Measurements from ENCODE around the gene PDIK1L. TPM values are rescaled to one million over a fixed set of nuclear protein-coding genes. Genes with fewer than 3 reads are reported as not detected.

Gene PDIK1L
- total RNA-seq, 1 donor = 6.5 TPM

GRCh38 chr1:26067432-26067911, 44.2 kb upstream of the PDIK1L start, which contains the start of gene TRIM63:
Gene TRIM63 (minus strand): TSS chr1:26067630. CDS start chr1:26067494, 136 bp downstream.
- Histone ChIP-seq H2AFZ (ENCODE audit: low read length) (no peak within 1 kb of the TSS), H3K4me2 (ENCODE audit: insufficient read depth, low read length) (no peak within 1 kb of the TSS), H4K20me1 (ENCODE audit: insufficient read depth, low read length) (no peaks in the 10 kb centered on the region), H3K4me1 (ENCODE audit: insufficient read depth, low read length) (no peaks in the 10 kb centered on the region), H3K27me3 (ENCODE audit: insufficient read depth, low read length) (peaks cover 41% of the 10 kb centered on the region), H3K79me2 (ENCODE audit: insufficient read depth, low read length) (no peaks in the 10 kb centered on the region), H3K4me3 (ENCODE audit: insufficient read depth, low read length) (no peak within 1 kb of the TSS), H3K27ac (ENCODE audit: low read depth, low read length) (no peak within 1 kb of the TSS), H3K36me3 (ENCODE audit: insufficient read depth, low read length) (no peaks in the 10 kb centered on the region), H3K9me3 (ENCODE audit: low read depth, low read length) (no peaks in the 10 kb centered on the region)
- DNase-seq (ENCODE audit: insufficient read length, low spot score, missing footprints) = peak; percentile 75
- no peak for TF ChIP-seq CTCF (IDR thresholded peaks at IDR 0.05; ENCODE audit: extremely low read depth, low read depth, low read length)

DNA sequence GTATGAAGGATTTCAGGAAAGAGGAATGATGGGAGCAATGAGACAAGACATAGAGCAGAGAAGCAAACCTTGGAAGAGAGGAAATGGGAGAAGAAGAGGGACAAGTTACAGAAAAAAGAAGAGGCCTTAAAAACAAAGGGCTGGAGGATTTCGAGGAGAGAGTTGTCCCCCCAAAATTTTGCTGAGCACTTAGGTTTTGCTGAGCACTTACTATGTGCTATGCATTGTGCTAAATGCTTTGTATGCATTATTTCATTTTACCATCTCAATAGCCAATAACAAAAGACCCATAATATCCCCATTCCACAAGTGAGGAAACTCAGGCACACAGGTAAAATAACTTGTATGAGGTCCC, 41.7 kb upstream of the PDIK1L start:
- no peaks in the 10 kb centered on the region for H3K4me1 ChIP-seq (ENCODE audit: insufficient read depth, low read length)
- TF ChIP-seq CTCF (IDR thresholded peaks at IDR 0.05; ENCODE audit: extremely low read depth, low read depth, low read length) = no peak
- no peaks in the 10 kb centered on the region for H3K36me3 ChIP-seq (ENCODE audit: insufficient read depth, low read length)
- no peak overlapping the region for H2AFZ ChIP-seq (ENCODE audit: low read length)
- H3K4me3 ChIP-seq (ENCODE audit: insufficient read depth, low read length) = no peak overlapping the region
- no peaks in the 10 kb centered on the region for H3K79me2 ChIP-seq (ENCODE audit: insufficient read depth, low read length)
- H3K27me3 ChIP-seq (ENCODE audit: insufficient read depth, low read length) = peaks cover 57% of the 10 kb centered on the region
- H3K27ac ChIP-seq (ENCODE audit: low read depth, low read length) = no peak overlapping the region
- H3K4me2 ChIP-seq (ENCODE audit: insufficient read depth, low read length) = no peak overlapping the region
- no peaks in the 10 kb centered on the region for H3K9me3 ChIP-seq (ENCODE audit: low read depth, low read length)
- H4K20me1 ChIP-seq (ENCODE audit: insufficient read depth, low read length) = no peaks in the 10 kb centered on the region
- no peak for DNase-seq (ENCODE audit: insufficient read length, low spot score, missing footprints)

- no peak for DNase-seq (ENCODE audit: insufficient read length, low spot score, missing footprints)
- Histone ChIP-seq H3K27ac (ENCODE audit: low read depth, low read length) (no peak overlapping the region), H4K20me1 (ENCODE audit: insufficient read depth, low read length) (no peaks in the 10 kb centered on the region), H3K9me3 (ENCODE audit: low read depth, low read length) (no peaks in the 10 kb centered on the region), H3K4me2 (ENCODE audit: insufficient read depth, low read length) (no peak overlapping the region), H3K4me1 (ENCODE audit: insufficient read depth, low read length) (no peaks in the 10 kb centered on the region), H3K36me3 (ENCODE audit: insufficient read depth, low read length) (no peaks in the 10 kb centered on the region), H2AFZ (ENCODE audit: low read length) (no peak overlapping the region), H3K4me3 (ENCODE audit: insufficient read depth, low read length) (no peak overlapping the region), H3K27me3 (ENCODE audit: insufficient read depth, low read length) (peaks cover 60% of the 10 kb centered on the region), H3K79me2 (ENCODE audit: insufficient read depth, low read length) (no peaks in the 10 kb centered on the region)
- no peak for TF ChIP-seq CTCF (IDR thresholded peaks at IDR 0.05; ENCODE audit: extremely low read depth, low read depth, low read length)
Observed at GRCh38 chr1:26070296-26070962, 41.2 kb upstream of the PDIK1L start.

GRCh38 chr1:26070963-26071342, 40.7 kb upstream of the PDIK1L start:
- no peaks in the 10 kb centered on the region for H3K79me2 ChIP-seq (ENCODE audit: insufficient read depth, low read length)
- H3K4me3 ChIP-seq (ENCODE audit: insufficient read depth, low read length) = no peak overlapping the region
- H3K4me1 ChIP-seq (ENCODE audit: insufficient read depth, low read length) = no peaks in the 10 kb centered on the region
- no peak overlapping the region for H3K27ac ChIP-seq (ENCODE audit: low read depth, low read length)
- H3K9me3 ChIP-seq (ENCODE audit: low read depth, low read length) = no peaks in the 10 kb centered on the region
- H2AFZ ChIP-seq (ENCODE audit: low read length) = no peak overlapping the region
- no peaks in the 10 kb centered on the region for H4K20me1 ChIP-seq (ENCODE audit: insufficient read depth, low read length)
- no peak for DNase-seq (ENCODE audit: insufficient read length, low spot score, missing footprints)
- no peak overlapping the region for H3K4me2 ChIP-seq (ENCODE audit: insufficient read depth, low read length)
- no peaks in the 10 kb centered on the region for H3K36me3 ChIP-seq (ENCODE audit: insufficient read depth, low read length)
- peaks cover 57% of the 10 kb centered on the region for H3K27me3 ChIP-seq (ENCODE audit: insufficient read depth, low read length)
- TF ChIP-seq CTCF (IDR thresholded peaks at IDR 0.05; ENCODE audit: extremely low read depth, low read depth, low read length) = no peak

Measured in osteoblast (primary cell).